Trophoblast cell (in vitro differentiated cells and primary cell): ENCODE measurements around the gene FMNL2.

ENCODE experiments used
- DNase-seq, 2 donors: peaks; one replicate each; pipeline ENCODE4 v3.0.0-alpha.2; 2016
- H2AFZ ChIP-seq: 2 replicates; pipeline ENCODE4 v1.6.1; 2013; ENCODE audit warnings: low read length, moderate library complexity, mild to moderate bottlenecking; ENCODE audit not compliant: insufficient read depth, poor library complexity
- H2AK5ac ChIP-seq: 2 replicates; pipeline ENCODE4 v1.6.1; 2013; ENCODE audit warnings: mild to moderate bottlenecking, low read length
- H2BK120ac ChIP-seq: 2 replicates; pipeline ENCODE4 v1.6.1; 2013; ENCODE audit warnings: low read length, mild to moderate bottlenecking, moderate library complexity; ENCODE audit not compliant: insufficient read depth, poor library complexity
- H2BK12ac ChIP-seq: 2 replicates; pipeline ENCODE4 v1.6.1; 2013; ENCODE audit warnings: mild to moderate bottlenecking, low read length, moderate library complexity
- H2BK5ac ChIP-seq: 2 replicates; pipeline ENCODE4 v1.6.1; 2013; ENCODE audit warnings: low read length, low read depth, moderate library complexity, mild to moderate bottlenecking; ENCODE audit not compliant: poor library complexity
- H3K14ac ChIP-seq: 2 replicates; pipeline ENCODE4 v1.6.1; 2013; ENCODE audit warnings: mild to moderate bottlenecking, low read length
- H3K18ac ChIP-seq: 2 replicates; pipeline ENCODE4 v1.6.1; 2013; ENCODE audit warnings: mild to moderate bottlenecking, low read length
- H3K23ac ChIP-seq: 2 replicates; pipeline ENCODE4 v1.6.1; 2013; ENCODE audit warnings: low read length
- H3K27ac ChIP-seq: 2 replicates; pipeline ENCODE4 v1.5.1; 2013; ENCODE audit warnings: low read depth, mild to moderate bottlenecking, inconsistent platforms, low read length, moderate library complexity
- H3K27me3 ChIP-seq: 2 replicates; pipeline ENCODE4 v1.6.1; 2013; ENCODE audit warnings: inconsistent platforms, mild to moderate bottlenecking, low read length, moderate library complexity; ENCODE audit not compliant: insufficient read depth
- H3K36me3 ChIP-seq, 2 experiments: 1 replicate in 1 of 2; 2 replicates in 1 of 2; pipeline ENCODE4 v1.6.1; 2013; ENCODE audit warnings: low read length in 2 of 2, mild to moderate bottlenecking in 2 of 2, moderate library complexity in 1 of 2; ENCODE audit not compliant: insufficient read depth in 2 of 2, control insufficient read depth in 1 of 2
- H3K4ac ChIP-seq: 2 replicates; pipeline ENCODE4 v1.6.1; 2013; ENCODE audit warnings: low read depth, mild to moderate bottlenecking, low read length, moderate library complexity
- H3K4me1 ChIP-seq, 2 experiments: 1 replicate in 1 of 2; 2 replicates in 1 of 2; pipeline ENCODE4 v1.6.1; 2013; ENCODE audit warnings: low read length in 2 of 2, mild to moderate bottlenecking in 2 of 2, moderate library complexity in 1 of 2; ENCODE audit not compliant: insufficient read depth in 2 of 2, control insufficient read depth in 1 of 2
- H3K4me2 ChIP-seq: 2 replicates; pipeline ENCODE4 v1.6.1; 2013; ENCODE audit warnings: inconsistent platforms, mild to moderate bottlenecking, low read length, moderate library complexity
- H3K4me3 ChIP-seq: 2 replicates; pipeline ENCODE4 v1.5.1; 2013; ENCODE audit warnings: mild to moderate bottlenecking, low read depth, low read length, inconsistent platforms
- H3K79me1 ChIP-seq: one replicate; pipeline ENCODE4 v1.6.1; 2013; ENCODE audit warnings: low read length
- H3K79me2 ChIP-seq: 2 replicates; pipeline ENCODE4 v1.6.1; 2013; ENCODE audit warnings: low read length, mild to moderate bottlenecking; ENCODE audit not compliant: control insufficient read depth, insufficient read depth, poor library complexity
- H3K9ac ChIP-seq: 2 replicates; pipeline ENCODE4 v1.6.1; 2013; ENCODE audit warnings: mild to moderate bottlenecking, low read length
- H3K9me3 ChIP-seq: 2 replicates; pipeline ENCODE4 v1.6.1; 2013; ENCODE audit warnings: low read depth, mild to moderate bottlenecking, control low read depth, inconsistent platforms, low read length; ENCODE audit not compliant: insufficient read depth
- H4K12ac ChIP-seq: 2 replicates; pipeline ENCODE4 v1.6.1; 2013; ENCODE audit warnings: low read depth, mild to moderate bottlenecking, low read length, moderate library complexity
- H4K8ac ChIP-seq: 2 replicates; pipeline ENCODE4 v1.6.1; 2013; ENCODE audit warnings: low read depth, mild to moderate bottlenecking, low read length, moderate library complexity
- H4K91ac ChIP-seq: one replicate; pipeline ENCODE4 v1.6.1; 2013; ENCODE audit warnings: low read depth, mild to moderate bottlenecking, low read length, moderate library complexity
- WGBS: extraction: QIAGEN DNeasy Blood & Tissue Kit; methylation state at CpG from one replicate; pipeline ENCODE4 v1.1.7; 2013; ENCODE audit warnings: missing lambda C conversion rate; ENCODE audit not compliant: insufficient read length, insufficient coverage; ENCODE audit errors: extremely low coverage; 5-methylcytosine and 5-hydroxymethylcytosine counted together

FMNL2 gene

DNA sequence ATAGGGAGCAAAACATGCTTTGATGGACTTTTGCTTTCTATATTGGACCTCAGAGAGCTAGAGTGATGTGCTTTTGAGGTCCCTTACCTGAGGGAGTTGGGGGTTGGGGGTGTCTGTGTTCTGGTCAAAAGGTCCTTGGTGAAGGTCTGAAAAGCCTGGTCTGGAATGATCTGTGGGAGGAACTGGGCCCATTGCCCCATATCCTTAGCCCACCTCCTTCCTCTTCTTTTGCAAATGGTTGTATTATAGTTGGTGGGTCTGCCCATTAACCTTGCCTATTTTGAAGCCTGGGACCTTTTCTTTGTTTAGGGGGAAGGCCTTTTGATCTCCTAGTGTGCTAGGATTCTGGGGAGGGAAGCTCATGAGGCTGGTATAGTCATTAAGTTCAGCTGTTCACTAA lies 88.7 kb downstream of the FMNL2 start:
- H3K79me1 ChIP-seq, result no peaks in the 10 kb centered on the region
- H3K9me3 ChIP-seq, result no peaks in the 10 kb centered on the region
- no peak overlapping the region for H3K4me2 ChIP-seq
- peaks cover 7 to 8% of the 10 kb centered on the region in 2 experiments for H3K4me1 ChIP-seq
- H2BK120ac ChIP-seq, result no peak overlapping the region
- H2BK12ac ChIP-seq, result no peak overlapping the region
- no peak overlapping the region for H4K12ac ChIP-seq
- no peak overlapping the region for H3K9ac ChIP-seq
- H3K18ac ChIP-seq, result no peak overlapping the region
- H2AFZ ChIP-seq, result no peak overlapping the region
- no peak overlapping the region for H3K14ac ChIP-seq
- H4K91ac ChIP-seq, result no peak overlapping the region
- no peak overlapping the region for H2BK5ac ChIP-seq
- H3K36me3 ChIP-seq, result peaks cover 0 to 1% of the 10 kb centered on the region in 2 experiments
- H4K8ac ChIP-seq, result no peak overlapping the region
- no peak overlapping the region for H3K4me3 ChIP-seq
- H3K4ac ChIP-seq, result no peak overlapping the region
- H3K27me3 ChIP-seq, result no peaks in the 10 kb centered on the region
- DNase-seq, result no peak
- no peak overlapping the region for H2AK5ac ChIP-seq
- no peak overlapping the region for H3K23ac ChIP-seq
- H3K79me2 ChIP-seq, result peaks cover 1% of the 10 kb centered on the region
- no peak overlapping the region for H3K27ac ChIP-seq

DNA sequence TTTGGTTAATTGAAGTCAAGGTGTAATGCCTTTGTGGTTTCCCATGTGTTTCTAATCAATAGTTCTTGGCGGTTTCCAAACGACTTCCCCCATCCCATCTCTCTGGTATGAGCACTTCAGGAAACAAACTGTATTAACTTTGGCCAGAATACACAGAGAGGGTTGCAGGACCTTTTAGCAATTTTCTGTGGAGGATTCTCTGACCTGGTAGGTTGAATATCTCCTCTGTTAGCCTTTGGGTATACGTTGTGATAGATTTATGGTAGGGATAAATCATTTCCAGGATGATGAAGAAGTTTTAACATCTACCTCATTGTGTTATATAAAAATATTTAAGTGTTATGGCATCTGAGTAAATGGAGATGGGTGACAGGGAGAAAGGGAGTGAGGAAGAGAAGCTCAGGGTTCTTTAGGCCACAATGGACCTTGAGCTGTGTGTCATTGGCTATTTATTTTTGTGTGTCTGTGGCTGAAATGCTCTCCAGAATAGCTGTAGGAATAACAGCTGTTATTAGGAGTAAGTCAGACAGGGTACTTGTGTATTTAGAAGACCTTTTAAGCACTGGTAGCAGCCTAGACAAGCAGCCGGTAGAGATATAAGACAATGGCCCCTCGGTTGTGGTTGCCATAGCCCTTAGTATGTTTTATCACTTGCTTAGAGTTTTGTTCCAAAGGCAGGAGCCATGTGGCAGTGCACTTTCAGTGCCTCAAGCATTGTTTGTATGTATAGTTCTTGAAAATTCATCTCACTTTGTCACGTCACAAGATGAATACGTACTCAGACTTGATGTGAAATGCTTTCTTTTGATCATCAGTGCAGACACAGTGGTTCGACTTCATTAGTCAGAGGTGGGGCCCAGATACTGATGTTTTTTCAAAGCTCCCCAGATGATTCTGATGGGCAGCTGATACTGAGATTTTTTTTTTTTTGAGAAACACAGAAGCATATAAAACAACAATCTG lies 91.1 kb downstream of the FMNL2 start:
- no peak overlapping the region for H3K4ac ChIP-seq
- H3K4me3 ChIP-seq, result no peak overlapping the region
- no peak for DNase-seq
- WGBS, result no CpG with 5 or more reads among the region's 8 CpGs
- peaks cover 1% of the 10 kb centered on the region for H3K79me2 ChIP-seq
- H3K9me3 ChIP-seq, result no peaks in the 10 kb centered on the region
- no peak overlapping the region for H2BK5ac ChIP-seq
- H2BK120ac ChIP-seq, result no peak overlapping the region
- no peak overlapping the region for H4K12ac ChIP-seq
- no peak overlapping the region for H3K23ac ChIP-seq
- no peak overlapping the region for H4K91ac ChIP-seq
- no peaks in the 10 kb centered on the region for H3K27me3 ChIP-seq
- H2BK12ac ChIP-seq, result no peak overlapping the region
- H2AFZ ChIP-seq, result no peak overlapping the region
- no peak overlapping the region for H3K9ac ChIP-seq
- H3K27ac ChIP-seq, result no peak overlapping the region
- H4K8ac ChIP-seq, result no peak overlapping the region
- H3K4me1 ChIP-seq, result peaks cover 3% of the 10 kb centered on the region in 2 experiments
- H3K14ac ChIP-seq, result no peak overlapping the region
- no peak overlapping the region for H3K4me2 ChIP-seq
- no peak overlapping the region for H3K18ac ChIP-seq
- H3K36me3 ChIP-seq, result peaks cover 0 to 1% of the 10 kb centered on the region in 2 experiments
- H2AK5ac ChIP-seq, result no peak overlapping the region
- H3K79me1 ChIP-seq, result no peaks in the 10 kb centered on the region

DNA sequence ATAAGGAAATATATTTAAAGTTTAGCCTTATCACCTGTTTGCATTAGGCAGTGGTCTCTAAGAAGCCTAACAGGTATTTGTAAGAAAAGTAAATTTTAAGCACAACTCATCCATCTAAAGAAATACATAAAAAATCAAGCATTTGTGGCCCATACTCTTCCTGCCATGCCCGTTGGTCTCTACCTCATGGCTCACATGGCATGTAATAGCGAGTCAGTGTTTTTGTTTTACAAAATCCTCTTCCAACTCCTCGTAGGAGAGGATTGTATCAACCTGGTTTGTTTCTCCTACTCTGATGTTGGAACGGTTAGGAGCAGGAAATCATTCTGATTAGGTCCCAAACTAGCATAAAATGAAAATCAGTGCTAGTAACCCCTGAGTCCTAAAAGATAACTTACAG lies 91.8 kb downstream of the FMNL2 start:
- Histone ChIP-seq H3K9me3 (no peaks in the 10 kb centered on the region), H3K4me1 (peaks cover 0 to 3% of the 10 kb centered on the region in 2 experiments), H4K8ac (no peak overlapping the region), H2AFZ (no peak overlapping the region), H3K36me3 (peaks cover 0 to 1% of the 10 kb centered on the region in 2 experiments), H3K27me3 (no peaks in the 10 kb centered on the region), H4K91ac (no peak overlapping the region), H3K23ac (no peak overlapping the region), H3K27ac (no peak overlapping the region), H4K12ac (no peak overlapping the region), H3K18ac (no peak overlapping the region), H3K4me2 (no peak overlapping the region), H2BK5ac (no peak overlapping the region), H2BK120ac (no peak overlapping the region), H2BK12ac (no peak overlapping the region), H2AK5ac (no peak overlapping the region), H3K14ac (no peak overlapping the region), H3K9ac (no peak overlapping the region), H3K4me3 (no peak overlapping the region), H3K4ac (no peak overlapping the region), H3K79me1 (no peaks in the 10 kb centered on the region), H3K79me2 (peaks cover 1% of the 10 kb centered on the region)
- no CpG with 5 or more reads among the region's 4 CpGs for WGBS
- DNase-seq, result no peak

DNA sequence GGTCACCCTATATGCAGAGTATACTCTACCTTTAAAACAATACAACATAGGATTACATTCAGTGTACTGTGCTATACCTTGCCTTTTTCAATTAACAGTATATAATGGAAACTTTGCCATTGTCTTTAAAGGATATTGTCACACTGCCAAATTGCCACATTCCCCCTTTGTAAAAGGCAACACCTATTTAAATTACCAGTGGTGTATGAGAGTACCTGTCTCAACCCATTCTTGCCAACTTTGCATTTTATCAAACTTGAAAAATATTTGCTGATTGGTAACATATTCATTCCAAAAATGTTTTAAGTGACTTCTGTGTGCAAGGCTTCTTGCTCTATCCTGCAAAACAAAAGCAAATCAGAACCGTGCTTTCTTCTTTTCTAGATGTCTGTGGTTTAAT lies 92.9 kb downstream of the FMNL2 start:
- no CpG with 5 or more reads among the region's 1 CpG for WGBS
- no peak for DNase-seq
- Histone ChIP-seq H3K4me1 (no peaks in the 10 kb centered on the region), H2BK5ac (no peak overlapping the region), H3K4me3 (no peak overlapping the region), H3K79me1 (no peaks in the 10 kb centered on the region), H4K91ac (no peak overlapping the region), H4K12ac (no peak overlapping the region), H2AFZ (no peak overlapping the region), H3K18ac (no peak overlapping the region), H4K8ac (no peak overlapping the region), H3K4ac (no peak overlapping the region), H3K4me2 (no peak overlapping the region), H3K36me3 (peaks cover 0 to 1% of the 10 kb centered on the region in 2 experiments), H2BK12ac (no peak overlapping the region), H3K79me2 (no peaks in the 10 kb centered on the region), H3K9ac (no peak overlapping the region), H3K14ac (no peak overlapping the region), H3K27me3 (no peaks in the 10 kb centered on the region), H3K23ac (no peak overlapping the region), H3K9me3 (no peaks in the 10 kb centered on the region), H2AK5ac (no peak overlapping the region), H2BK120ac (no peak overlapping the region), H3K27ac (no peak overlapping the region)
